Stimulated activated naive CD4-positive, alpha-beta T cell (primary cell): ENCODE measurements around the gene MEF2C.

Experiments used
- DNase-seq, 6 experiments: peaks; one replicate each; lab custom pipeline; 2025; lab: John Stamatoyannopoulos, UW

Gene MEF2C

DNA sequence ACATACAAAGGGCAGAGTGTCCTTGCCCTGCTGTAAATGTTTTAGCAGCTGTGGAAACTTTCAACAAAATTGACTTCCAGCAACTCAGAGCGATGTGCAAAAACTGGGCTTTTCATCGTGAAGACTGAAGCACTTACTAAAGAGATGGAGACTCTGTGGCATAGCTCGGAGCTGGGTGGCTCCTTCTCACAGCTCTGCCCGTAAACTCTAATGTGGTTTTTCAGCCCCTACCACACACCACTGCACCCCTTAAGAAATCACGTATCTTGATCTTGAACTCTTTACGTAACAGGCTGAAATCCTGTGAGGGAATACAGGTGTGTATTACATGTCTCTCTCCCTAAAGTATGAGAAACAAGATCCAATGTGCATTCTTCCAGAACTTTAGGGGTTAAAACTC lies 124.4 kb downstream of the MEF2C start:
- no peak for DNase-seq

DNA sequence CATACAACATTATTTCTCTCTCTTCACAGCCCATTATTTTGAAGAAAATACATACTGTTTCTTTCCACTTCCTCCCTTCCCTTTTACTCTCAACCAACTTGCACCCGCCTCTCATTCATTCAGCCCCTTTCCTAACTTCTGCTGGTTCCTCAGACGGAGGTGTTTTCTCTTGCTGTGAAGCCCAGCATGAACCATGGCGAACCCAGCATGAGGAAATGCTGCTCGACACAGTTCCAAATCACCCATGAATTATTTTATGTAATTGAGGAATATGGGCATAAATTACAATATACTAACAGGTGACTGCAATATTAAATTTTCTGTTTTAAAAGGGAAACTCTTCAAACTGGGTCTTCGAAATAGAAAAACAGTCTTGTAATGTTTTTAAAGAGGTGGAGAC lies 124.8 kb downstream of the MEF2C start:
- DNase-seq: no peak

DNA sequence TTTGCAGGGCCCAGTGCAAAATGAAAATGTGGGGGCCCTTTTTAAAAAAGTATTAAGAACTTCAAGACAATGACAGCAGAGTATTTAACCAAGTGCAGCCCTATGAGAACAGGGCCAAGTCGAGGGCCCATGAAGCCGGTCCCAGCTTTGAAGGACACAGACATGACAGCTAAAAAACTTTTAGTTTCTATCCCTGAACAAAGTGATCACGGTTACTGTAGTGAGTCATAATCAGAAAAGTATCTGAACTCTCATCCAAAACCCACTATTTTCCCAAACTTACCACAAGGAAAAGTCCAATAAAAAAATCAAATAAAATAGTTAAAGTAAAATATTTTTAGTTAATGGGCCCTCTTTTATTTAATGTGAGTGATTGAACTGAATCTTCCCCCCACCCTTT lies 126.0 kb downstream of the MEF2C start:
- DNase-seq: no peak

DNA sequence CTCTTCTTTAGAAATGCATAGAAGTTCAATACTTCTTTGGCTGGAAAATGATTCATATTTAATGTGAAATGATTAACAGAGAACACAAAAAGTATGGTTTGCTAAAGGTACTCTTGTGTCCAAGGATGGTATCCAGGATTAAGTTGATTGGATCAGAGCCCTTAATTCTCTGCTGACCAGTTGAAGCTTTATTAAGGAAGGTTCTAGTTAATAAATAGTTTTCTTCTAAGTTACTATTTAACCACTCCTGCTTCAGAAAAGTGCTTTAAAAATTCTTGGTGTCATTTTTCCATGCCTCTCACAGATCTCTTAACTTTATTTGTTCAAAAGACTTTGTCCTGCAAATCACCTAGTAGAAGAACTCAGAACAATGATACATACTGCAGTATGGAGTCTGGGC lies 134.3 kb downstream of the MEF2C start:
- DNase-seq: no peak

DNA sequence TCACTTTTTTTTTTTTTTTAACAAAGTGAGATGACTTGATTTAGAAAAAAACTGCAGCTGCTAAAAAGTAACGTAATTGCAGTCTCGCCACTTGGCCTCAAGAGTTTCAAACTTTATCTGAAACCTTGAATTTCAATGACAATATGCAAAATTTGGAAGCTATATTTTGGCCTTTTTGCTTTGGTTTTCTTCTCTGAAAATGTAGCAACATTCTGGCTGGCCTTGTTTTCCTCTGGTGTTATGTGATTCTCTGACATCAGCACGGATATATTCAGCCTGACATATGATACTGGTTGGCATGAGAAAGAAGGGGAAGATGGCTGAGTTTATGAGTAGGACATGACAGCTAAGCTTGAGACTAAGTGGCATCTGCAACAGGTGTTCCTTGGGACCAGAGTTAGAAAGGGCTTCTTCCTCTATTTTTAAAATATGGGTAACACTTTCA lies 136.5 kb downstream of the MEF2C start:
- no peak for DNase-seq

DNA sequence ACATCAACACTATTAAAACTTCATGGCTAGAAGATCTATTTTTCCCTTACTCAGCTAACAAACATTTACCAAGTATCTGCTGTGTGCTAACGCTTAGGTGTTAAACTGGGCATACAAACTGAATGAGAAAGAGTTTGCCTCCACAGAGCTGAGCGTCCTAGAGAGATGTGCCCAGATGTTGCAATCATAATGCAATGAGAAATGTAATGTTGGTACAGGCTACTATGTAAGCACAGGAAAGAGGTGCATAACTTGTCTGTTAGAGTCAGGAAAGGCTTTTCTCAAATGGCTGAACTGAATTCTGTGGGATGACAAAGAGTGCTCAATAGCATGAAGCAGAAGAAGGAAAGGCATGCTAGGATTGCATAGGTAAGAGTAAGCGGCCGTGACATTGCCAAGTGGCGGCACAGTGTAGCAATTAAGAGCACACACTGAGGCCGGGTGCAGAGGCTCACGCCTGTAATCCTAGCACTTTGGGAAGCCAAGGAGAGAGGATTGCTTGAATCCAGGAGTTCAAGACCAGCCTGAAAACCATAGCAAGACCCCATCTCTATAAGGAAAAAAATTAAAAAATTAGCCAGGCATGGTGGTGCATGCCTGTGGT lies 137.8 kb downstream of the MEF2C start:
- no peak for DNase-seq

DNA sequence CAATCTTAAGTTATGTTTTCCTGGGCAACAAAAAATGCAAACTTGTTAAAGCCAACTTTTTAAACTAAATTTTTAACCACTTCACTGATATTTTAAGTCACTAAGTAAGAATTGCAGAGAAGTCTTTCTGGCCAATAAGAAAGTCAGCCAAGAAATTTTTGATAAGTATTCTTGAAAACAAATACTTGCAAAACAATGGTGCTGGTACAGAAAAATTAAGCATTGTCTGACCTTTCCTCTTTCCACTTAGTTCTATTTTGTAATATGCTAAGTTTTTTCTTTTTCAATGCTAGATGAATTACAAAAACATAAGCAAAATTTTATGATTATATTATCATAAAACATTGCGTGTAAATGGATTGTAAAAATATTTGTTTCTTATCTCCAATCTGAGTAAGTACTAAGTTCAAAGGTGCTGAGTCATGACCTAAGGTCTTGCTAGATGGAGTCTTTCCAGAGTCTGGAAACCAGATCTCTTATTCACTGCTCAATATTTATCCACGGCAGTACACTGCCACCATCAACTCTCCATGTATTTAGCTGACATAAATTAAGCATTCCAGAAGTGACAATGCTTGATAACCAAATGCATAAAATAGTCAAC lies 139.7 kb downstream of the MEF2C start:
- DNase-seq: no peak

DNA sequence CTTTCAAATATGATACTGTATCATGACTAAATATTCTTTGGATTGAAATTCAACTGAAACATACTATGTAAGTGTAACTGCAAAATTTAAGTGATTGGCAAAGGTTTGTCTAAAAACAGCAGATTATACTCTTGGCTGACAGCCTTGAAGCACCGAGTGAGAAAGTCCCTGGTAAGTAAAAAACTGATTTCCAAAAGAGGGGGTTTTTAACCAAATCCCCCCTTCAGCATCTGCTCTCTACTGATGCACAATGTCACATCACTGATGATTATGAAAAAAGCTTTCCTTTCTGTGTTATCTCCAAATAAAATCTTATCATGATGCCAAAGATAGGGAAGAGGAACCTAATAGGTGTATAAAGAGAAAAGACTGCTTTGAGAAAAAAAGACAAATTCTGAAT lies 141.0 kb downstream of the MEF2C start:
- DNase-seq: no peak

DNA sequence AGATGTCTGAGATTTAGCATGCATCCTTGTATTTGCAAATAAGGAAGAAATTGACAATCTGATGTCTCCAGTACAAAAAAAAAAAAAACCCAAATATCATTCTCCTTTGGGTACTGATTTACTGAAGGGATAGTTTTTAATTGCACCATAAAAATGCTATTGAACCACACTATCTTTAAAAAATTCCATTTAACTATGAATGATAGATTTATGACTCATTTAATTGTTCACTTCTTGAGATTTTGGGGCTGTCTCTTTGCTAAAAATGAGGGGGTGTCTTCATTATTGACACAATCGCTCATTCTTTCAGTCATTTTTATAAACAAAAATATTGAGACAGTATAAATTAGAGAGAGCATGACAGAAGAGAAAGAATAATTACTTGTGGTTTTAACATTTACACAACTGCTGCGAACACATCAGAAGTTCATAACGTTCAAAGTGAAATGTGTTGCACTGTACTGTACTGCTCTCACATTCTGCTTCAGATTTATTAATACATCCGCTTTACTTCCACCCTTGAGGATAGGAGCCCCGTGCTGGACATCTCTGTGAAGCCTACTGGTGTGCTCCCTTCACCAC lies 142.3 kb downstream of the MEF2C start:
- no peak for DNase-seq

DNA sequence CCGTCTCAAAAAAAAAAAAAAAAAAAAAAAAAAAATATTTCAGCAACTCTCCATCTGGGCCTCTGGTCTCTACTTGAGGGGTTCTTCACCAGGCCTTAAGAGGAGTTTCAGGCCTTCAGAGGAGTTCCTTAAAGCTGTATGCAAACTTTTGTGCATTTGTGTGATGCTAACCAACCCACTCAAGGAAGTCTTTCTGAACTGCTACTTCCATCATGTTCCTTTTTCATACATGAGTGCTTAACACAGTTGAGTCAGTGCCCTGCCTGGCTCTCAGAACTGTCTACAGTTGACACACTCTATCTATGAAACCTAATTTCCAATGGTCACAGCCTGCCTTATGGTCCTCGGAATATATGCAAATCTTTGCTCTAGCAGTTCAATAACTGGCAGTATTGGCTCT lies 146.5 kb downstream of the MEF2C start:
- DNase-seq: no peak

DNA sequence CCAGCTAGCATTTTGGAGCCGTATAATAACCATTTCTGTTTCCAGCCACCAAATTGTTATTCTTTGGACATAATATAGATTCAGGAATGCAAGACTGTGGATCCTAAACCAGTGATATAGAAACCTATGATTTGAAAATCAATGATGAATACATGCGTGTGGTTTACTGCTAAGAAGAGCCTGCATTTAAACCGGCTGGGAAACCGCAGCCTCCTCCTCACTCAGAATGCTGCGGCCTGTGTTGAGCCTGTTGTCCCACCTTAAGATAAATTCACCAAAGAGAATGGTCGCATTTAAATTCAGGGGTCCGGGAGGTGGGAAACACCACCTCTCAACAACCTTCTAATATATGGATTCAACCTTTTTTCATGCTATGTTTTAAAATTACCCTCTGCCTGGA lies 148.0 kb downstream of the MEF2C start:
- no peak for DNase-seq

DNA sequence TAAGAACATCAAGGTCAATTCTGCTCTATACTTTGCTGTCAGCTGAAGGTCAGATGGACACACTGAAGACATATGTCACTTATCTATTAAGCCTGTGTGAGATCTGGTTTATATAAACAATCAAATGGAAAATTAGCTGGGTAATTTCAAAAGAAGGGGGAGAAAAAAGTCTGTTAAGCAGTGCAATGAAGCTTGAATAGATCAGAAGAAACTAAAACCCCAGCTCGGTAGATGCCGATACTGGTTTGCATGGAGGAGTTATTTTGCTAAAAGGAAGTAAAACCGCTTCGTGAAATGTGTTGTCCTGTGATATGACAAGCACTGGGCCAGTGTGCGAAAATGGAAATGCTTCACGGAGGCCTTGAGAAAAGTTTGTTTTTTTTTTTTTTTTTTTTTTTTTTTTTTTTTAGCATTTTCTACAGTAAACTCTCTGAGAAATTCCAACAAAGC lies 148.8 kb downstream of the MEF2C start:
- no peak for DNase-seq

DNA sequence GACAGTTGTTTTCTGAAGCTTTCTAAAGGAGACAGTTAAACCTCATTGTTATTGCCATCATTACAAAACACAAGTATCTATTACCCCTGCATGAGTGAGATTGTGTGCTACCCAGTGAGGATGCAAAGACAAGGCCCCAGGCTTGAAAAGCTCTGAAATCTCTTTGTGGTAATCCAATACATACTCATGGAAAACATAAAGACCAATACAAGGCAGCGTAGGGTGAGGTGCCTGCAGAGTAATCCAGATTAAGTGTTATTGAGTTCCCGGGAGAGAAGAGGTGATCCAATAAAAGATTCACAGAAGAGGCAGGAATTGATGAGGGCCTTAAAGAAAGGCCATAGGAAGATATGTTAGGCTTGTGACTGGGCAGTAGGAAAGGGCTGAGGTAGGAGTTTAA lies 150.1 kb downstream of the MEF2C start:
- DNase-seq: no peak

DNA sequence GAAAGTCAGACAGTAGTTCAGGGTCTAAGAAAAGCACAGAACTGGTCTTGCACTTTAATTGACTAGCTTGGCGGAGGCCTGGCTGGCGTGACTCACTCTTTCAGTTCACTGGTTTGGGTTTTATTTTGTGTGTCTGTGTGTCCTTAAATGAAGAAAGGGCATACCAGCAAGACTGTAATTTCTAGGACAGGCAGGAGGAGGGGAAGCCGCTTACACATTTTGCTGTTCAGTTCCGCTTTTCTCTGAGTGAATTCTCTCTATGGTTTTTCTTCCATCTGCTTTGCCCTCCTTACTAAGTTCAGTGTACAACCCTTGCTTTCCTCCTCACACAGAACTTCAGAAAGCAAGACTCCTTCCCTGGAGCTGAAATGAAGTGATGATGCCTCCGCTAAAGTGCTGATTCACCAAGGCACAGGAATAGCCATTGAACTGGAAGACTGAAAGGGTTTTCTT lies 150.8 kb downstream of the MEF2C start:
- no peak for DNase-seq

DNA sequence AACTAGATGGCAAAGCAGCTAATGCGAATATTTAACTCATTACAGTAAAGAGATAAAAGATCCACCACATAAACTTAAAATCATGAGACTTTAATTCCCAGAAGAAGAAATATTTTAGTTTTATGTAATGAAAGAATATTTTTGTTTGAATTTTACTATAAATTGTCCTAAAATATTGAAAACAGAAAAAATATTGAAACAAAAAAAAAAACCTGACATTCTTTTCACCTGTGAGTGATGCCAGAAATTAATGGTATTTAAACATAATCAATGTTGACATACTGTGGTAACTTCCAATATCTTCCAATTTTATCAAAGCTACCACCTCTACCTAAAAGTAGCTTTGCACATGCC lies 153.2 kb downstream of the MEF2C start:
- no peak for DNase-seq

DNA sequence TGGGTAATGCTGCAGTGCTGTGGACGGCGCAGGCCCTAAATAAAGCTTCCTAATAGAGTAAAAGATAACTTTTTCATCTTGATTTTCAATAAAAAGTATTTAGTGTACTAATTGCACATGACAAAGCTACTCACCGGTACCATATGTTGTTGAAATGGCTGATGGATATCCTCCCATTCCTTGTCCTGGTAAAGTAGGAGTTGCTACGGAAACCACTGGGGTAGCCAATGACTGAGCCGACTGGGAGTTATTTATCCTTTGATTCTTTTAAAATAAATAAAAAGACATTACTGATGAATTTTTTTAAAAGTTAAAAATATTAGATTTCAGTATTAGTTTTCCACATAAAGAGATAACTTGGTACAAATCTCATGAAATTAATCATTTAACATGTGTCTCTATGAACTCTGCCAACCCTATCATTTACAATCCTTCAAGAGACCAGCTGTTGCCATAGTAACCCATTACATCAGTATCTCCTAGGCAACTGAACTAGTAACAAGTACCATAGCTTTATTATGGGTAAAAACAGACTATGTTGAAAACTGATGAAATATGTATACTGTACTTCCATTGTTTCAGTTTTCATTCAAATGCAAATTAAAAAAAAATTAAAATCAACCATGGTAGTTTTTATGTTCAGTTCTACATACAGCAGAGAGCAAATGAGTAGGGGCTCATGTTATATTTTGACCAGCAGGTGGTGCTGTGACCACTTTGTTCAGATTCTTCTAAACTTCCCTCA lies 153.7 kb downstream of the MEF2C start:
- DNase-seq: peak in 5 of 6 experiments; percentile 4 to 59 (median 45)

DNA sequence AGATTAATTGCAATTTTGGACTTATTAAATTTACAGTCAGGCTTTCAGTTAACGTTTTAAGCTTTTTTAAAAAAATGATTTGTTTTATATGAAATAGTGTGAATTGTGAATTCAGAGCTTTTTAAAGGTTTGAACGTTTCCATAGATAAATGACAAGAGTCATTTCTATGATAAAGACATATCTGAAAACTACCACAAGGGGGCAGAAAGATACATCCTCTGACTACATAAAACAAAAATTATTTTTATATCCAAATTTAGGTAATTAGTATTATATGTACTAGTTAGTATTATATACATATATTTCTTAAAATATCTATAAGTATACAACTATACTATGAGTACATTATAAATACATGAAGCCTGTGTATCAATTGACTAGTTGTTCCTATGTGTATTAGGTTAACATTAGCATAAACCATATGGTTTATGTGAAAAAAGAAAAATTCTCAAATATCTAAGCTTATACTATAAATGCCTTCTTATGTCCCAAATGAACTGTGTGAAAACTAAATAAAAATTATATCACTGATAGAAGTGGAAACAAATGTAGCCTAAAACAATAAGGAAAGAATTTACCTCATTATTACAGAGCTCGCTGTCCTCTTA lies 155.2 kb downstream of the MEF2C start:
- DNase-seq: no peak

DNA sequence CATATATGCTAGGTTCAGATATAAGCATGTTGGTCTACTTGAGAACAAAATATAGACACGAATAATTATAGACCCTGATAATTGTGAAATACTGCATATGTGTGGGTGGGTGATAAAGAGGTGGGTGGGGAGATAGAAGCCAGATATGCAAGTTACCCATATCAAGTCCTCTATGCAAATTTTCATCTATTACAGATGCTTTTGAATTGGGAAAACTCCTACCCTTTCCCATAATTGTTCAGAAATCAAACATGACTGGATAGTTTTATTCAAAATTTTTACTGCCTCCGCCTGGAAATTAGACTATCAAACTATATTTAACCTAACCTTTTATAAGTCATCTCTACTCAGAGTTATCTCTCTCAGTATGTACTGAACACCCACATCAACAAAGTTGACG lies 157.5 kb downstream of the MEF2C start:
- no peak for DNase-seq

DNA sequence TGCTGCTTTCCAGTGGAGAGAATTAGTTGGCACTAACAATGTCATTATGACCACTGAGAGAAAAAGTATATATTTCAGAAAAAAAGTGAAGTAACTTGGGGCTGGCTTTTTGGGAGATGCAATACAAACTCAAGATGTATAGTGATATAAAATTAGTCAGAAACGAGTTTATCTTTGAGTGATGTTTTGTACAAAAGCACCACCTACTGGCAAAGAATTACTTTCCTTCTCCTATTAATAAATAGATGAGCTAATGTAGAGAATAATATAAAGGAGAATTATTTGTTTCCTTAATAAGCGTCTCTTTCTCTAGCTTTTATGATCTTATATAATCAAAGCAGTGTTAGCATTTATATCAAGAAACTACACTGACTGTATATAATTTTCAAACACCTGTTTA lies 158.8 kb downstream of the MEF2C start:
- DNase-seq: no peak

DNA sequence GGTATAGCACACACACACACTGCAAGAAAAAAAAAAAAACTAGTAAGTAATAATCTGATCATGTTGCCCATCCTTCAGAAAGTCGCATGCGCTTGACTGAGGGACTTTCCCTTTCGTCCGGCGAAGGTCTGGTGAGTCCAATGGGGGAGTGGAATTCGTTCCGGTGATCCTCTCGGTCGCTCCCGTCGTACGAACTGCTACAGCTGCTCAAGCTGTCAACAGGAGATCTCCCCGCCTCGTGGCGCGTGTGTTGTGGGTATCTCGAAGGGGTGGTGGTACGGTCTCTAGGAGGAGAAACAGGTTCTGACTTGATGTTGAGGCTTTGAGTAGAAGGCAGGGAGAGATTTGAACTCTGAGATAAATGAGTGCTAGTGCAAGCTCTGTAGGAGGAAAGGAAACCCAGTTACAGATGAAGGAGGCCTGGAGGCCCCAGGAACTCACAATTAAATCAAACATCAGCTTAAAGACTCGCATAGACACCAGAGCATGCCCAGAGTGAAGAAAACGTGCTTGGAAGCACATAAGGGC lies 160.4 kb downstream of the MEF2C start:
- no peak for DNase-seq

DNA sequence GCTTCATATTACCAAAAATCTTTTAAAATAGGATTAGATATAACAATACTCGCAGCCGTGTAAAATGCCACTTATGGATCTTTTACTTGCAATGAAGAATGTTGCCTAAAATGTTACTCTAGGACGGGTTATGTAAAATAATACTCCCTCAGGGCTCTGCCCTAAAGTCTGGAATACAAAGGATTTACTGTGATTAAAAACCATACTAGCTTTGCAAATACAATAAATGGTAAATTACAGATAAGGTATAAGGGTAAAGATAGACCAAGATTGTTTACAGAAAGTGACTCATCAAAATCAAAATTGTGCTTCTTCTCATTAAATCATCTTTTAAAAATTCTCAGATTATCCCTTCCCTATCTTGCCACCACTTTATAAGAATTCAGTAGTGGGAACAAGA lies 163.6 kb downstream of the MEF2C start:
- DNase-seq: no peak

DNA sequence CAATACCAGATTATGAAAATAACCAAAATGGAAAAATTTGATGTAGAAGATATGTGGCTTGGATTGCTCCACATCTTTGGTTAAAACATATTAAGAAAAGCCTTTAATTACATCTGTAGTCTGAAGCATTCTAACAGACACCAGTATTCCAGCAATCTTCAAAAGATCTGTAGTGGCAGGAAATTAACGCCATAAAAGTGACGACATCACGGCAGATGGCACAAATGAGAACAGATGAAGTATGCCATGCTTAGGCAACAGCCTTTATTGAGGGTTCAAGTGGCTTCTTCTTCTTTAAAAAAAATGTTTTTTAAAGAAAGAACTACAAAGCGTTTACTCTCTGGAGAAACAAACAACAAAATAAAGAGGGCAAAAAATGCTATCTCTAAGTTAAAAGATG lies 164.2 kb downstream of the MEF2C start:
- DNase-seq: no peak
